ENCODE measurements around the gene SMCO1. TPM values are rescaled to one million over a fixed set of nuclear protein-coding genes. Genes with fewer than 3 reads are reported as not detected.
"Not testable (repeated sequence)": the region's sequence is repeated elsewhere in the genome, so short reads cannot be mapped to it uniquely, and the experiment has no call there.

SMCO1 gene
- total RNA-seq, 4 donors from 2014 or later, result not detected

DNA sequence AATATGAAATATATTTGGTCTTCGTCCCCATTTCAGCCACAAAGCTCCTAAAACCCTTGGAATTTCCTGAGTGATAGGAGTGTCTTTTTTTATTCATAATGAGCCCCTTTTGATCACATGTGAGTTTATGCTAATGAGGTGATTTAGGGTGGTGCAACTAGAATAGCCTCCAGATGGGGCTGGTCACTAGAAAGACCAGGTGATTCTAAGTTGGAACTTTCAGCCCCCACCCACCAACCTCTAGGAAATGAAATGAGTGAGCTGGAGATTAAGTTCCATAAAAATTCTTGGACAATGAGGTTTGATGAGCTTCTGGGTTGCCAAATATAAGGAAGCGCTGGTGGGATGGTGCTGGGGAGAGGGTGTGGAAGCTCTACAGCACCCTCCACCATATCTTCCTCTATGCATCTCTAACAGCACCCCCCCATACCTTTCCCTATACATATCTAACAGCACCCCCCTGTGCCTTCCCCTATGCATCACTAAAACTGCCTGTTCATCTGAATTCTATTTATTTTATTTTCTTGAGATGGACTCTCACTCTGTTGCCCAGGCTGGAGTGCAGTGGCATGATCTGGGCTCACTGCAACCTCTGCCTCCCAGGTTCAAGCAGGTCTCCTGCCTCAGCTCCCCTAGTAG lies 2.1 kb upstream of the SMCO1 start:
- DNase-seq, result no peak
- Histone ChIP-seq H3K27ac (peak overlapping the region in 3 of 4 donors; percentile 3 to 52 (median 34)), H3K9me3 (peaks cover 0 to 36% (median 23%) of the 10 kb centered on the region in 3 donors), H3K4me3 (peak overlapping the region in 1 of 4 donors; percentile 12), H3K36me3 (no peaks in the 10 kb centered on the region), H3K4me1 (peaks cover 0 to 21% (median 0%) of the 10 kb centered on the region in 3 donors), H3K27me3 (no peaks in the 10 kb centered on the region)
- TF ChIP-seq, protein P1, sequence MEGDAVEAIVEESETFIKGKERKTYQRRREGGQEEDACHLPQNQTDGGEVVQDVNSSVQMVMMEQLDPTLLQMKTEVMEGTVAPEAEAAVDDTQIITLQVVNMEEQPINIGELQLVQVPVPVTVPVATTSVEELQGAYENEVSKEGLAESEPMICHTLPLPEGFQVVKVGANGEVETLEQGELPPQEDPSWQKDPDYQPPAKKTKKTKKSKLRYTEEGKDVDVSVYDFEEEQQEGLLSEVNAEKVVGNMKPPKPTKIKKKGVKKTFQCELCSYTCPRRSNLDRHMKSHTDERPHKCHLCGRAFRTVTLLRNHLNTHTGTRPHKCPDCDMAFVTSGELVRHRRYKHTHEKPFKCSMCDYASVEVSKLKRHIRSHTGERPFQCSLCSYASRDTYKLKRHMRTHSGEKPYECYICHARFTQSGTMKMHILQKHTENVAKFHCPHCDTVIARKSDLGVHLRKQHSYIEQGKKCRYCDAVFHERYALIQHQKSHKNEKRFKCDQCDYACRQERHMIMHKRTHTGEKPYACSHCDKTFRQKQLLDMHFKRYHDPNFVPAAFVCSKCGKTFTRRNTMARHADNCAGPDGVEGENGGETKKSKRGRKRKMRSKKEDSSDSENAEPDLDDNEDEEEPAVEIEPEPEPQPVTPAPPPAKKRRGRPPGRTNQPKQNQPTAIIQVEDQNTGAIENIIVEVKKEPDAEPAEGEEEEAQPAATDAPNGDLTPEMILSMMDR (IDR thresholded peaks at IDR 0.05), result no peak
- TF ChIP-seq POLR2A (IDR thresholded peaks at IDR 0.05), result no peak
- WGBS, 2 donors, result 81 to 88% methylated on average over 2 of the region's 2 CpGs
- intact Hi-C loops (cut with DNase I), result loop anchor here (5.0 kb wide), 1 partner anchor 265 kb away; no protein-coding TSS in a partner anchor

DNA sequence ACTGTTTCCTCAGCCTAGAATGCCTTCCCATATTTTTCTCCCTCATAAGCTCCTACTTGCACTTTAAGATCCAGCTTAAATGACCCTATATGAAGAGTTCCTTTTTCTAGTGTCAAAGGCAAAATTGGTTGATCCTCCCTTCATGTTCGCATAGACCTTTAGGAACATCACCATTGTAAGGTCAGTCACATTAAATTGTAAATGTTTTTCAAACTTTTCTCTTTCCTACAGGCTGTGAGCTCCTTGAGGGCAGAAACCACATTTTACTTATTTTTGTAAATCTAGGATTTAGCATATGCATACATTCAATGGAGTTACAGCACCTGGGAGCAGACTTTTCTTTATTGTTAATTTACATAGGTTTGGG lies 813 bp downstream of the SMCO1 start:
- H3K27me3 ChIP-seq, result no peaks in the 10 kb centered on the region
- H3K36me3 ChIP-seq, result no peaks in the 10 kb centered on the region
- TF ChIP-seq POLR2A (IDR thresholded peaks at IDR 0.05), result no peak
- TF ChIP-seq, protein P1 (IDR thresholded peaks at IDR 0.05), result no peak
- no peak for DNase-seq
- H3K4me3 ChIP-seq, result no peak overlapping the region
- peaks cover 0 to 17% (median 7%) of the 10 kb centered on the region in 3 donors for H3K9me3 ChIP-seq
- no peak overlapping the region for H3K27ac ChIP-seq
- peaks cover 0 to 28% (median 0%) of the 10 kb centered on the region in 3 donors for H3K4me1 ChIP-seq
- 94 to 95% methylated on average over 1 of the region's 1 CpG for WGBS, 2 donors
- intact Hi-C loops (cut with DNase I), result no loop called here

DNA sequence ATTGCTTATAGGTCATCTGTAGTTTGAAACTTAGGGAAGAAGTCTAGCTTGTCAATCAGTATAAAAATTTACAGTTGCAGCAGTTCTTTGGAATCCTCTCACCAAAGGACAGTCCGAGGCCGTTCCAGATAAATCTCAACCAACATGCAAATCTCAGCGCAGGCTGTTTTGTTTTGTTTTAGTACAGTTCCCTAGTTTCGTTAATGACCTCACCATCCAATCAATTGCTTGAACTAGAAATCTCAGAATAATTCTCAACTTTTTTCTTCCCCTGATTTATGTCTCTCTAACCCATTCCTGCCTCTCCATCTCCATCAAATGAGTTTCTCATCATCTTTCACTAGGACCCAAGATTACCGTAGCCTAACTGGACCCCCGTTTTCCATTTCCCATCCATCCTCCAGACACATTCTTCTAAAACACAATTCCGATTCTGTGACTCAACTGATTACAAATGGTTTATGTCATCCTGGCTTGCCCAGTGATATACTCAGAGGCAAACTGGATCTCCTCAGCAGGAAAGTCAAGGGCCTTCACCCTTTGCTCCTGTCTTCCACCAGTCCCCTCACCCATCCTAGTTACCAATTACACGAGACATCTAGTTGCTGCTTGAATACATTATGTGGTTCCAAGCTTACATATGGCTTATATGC lies 1.3 kb downstream of the SMCO1 start:
- Histone ChIP-seq H3K4me3 (no peak overlapping the region), H3K4me1 (peaks cover 0 to 28% (median 0%) of the 10 kb centered on the region in 3 donors), H3K27me3 (no peaks in the 10 kb centered on the region), H3K9me3 (peaks cover 0 to 12% (median 2%) of the 10 kb centered on the region in 3 donors), H3K27ac (no peak overlapping the region), H3K36me3 (no peaks in the 10 kb centered on the region)
- WGBS, 2 donors, result 75 to 76% methylated on average over 8 of the region's 8 CpGs
- no peak for DNase-seq
- intact Hi-C loops (cut with DNase I), result no loop called here
- TF ChIP-seq, protein P1 (IDR thresholded peaks at IDR 0.05), result no peak
- TF ChIP-seq POLR2A (IDR thresholded peaks at IDR 0.05), result no peak

DNA sequence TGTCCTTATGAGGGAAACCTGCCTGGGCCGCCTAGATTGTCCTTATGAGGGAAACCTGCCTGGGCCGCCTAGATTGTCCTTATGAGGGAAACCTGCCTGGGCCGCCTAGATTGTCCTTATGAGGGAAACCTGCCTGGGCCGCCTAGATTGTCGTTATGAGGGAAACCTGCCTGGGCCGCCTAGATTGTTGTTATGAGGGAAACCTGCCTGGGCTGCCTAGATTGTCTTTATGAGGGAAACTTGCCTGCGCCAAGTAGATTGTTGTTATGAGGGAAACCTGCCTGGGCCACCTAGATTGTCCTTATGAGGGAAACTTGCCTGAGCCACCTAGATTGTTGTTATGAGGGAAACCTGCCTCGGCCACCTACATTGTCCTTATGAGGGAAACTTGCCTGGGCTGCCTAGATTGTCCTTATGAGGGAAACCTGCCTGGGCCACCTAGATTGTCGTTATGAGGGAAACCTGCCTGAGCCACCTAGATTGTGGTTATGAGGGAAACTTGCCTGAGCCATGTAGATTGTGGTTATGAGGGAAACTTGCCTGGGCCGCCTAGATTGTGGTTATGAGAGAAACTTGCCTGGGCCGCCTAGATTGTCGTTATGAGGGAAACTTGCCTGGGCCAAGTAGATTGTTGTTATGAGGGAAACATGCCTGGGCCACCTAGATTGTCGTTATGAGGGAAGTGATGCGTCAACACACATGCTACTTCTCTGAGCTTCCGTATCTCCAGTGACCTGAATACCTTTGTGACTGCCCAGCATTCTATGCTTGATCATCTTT lies 3.3 kb downstream of the SMCO1 start:
- H3K36me3 ChIP-seq; H3K27me3 ChIP-seq; H3K4me3 ChIP-seq; intact Hi-C loops (cut with DNase I); H3K9me3 ChIP-seq; DNase-seq: not testable (repeated sequence)
- Histone ChIP-seq H3K4me1 (peaks cover 0 to 15% (median 0%) of the 10 kb centered on the region in 3 donors), H3K27ac (peak overlapping the region; percentile 46 to 83 (median 66))
- 16 to 59% methylated on average over 10 to 12 of the region's 15 CpGs for WGBS, 2 donors

DNA sequence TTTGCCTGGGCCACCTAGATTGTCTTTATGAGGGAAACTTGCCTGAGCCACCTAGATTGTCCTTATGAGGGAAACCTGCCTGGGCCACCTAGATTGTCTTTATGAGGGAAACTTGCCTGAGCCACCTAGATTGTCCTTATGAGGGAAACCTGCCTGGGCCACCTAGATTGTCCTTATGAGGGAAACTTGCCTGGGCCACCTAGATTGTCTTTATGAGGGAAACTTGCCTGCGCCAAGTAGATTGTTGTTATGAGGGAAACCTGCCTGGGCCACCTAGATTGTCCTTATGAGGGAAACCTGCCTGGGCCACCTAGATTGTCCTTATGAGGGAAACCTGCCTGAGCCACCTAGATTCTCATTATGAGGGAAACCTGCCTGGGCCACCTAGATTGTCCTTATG lies 4.0 kb downstream of the SMCO1 start:
- intact Hi-C loops (cut with DNase I); H3K4me3 ChIP-seq; H3K36me3 ChIP-seq; H3K9me3 ChIP-seq; H3K27me3 ChIP-seq; DNase-seq: not testable (repeated sequence)
- 83 to 100% methylated on average over 1 of the region's 1 CpG for WGBS, 2 donors
- peak overlapping the region in 1 of 4 donors; percentile 13 for H3K27ac ChIP-seq
- peaks cover 0 to 15% (median 0%) of the 10 kb centered on the region in 3 donors for H3K4me1 ChIP-seq

DNA sequence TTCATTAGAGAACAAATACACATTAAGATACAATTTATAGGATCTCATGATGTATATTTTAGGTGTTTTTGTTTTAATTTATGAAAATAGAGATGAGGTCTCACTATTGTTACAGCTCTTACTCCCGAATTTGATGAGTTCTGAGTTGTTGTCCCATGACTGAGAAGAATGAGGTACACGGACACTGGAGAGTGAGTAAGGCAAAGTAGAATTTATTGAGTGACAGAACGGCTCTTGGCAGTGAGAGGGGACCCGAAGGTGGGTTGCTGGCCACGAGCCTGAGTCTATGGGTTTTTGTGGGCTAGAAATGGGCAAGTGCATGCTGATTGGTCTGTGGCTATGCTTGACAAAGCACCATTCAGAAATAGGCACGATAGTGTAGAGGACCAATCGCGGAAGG lies 8.5 kb downstream of the SMCO1 start:
- Histone ChIP-seq H3K4me1 (peaks cover 4 to 19% (median 5%) of the 10 kb centered on the region in 3 donors), H3K27ac (peak overlapping the region in 1 of 4 donors; percentile 43), H3K4me3 (no peak overlapping the region), H3K36me3 (no peaks in the 10 kb centered on the region), H3K9me3 (no peaks in the 10 kb centered on the region), H3K27me3 (no peaks in the 10 kb centered on the region)
- no peak for TF ChIP-seq POLR2A (IDR thresholded peaks at IDR 0.05)
- TF ChIP-seq, protein P1 (IDR thresholded peaks at IDR 0.05), result no peak
- DNase-seq, result no peak
- 89 to 93% methylated on average over 8 of the region's 8 CpGs for WGBS, 2 donors
- intact Hi-C loops (cut with DNase I), result no loop called here

Measured in esophagus squamous epithelium (tissue), 5 donors.